H4 (cell line): ENCODE results near the gene LINC00632. TPM values are rescaled to one million over a fixed set of nuclear protein-coding genes. Genes with fewer than 3 reads are reported as not detected.
"Not testable (repeated sequence)": the region's sequence is repeated elsewhere in the genome, so short reads cannot be mapped to it uniquely, and the experiment has no call there.

Source experiments
- DNase-seq: peaks from one replicate; pipeline ENCODE4 v3.0.0-alpha.2; 2015; ENCODE audit warnings: low spot score
- total RNA-seq: library from RNA; depleted of rRNA; stranded (reverse); fragments of >200 nt; shearing (Covaris generic); gene quantifications from 2 replicates; pipeline ENCODE4 v1.2.3, GENCODE V29; 2014; rRNA removed

Gene LINC00632
- 0.54 and 1.5 TPM in 2 replicates for total RNA-seq

DNA sequence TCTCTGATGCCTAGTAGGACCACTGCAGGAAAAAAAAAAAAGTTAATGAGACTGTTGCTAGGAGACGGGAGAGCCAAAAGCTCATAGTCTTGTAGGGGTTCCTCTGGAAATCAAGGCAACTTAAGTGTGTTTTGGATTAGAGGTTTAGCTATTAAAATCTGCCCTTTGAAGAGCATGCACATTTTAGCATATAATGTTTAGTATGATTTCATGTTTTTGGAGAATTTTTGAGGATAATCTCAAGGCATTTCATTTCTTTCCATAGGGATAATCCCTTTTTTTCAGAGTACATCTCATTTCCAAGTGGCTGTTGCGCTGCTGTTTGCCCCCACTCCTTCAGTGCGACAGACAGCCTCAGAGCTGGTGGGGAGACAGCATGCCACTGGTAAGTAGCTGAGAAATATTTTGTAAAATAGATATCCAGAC is at the start of gene LINC00632:
Gene LINC00632, plus strand, starts transcription at position 339 of the 426 bp plus-strand sequence.
- no peak for DNase-seq

GRCh38 chrX:140661643-140662042 is 47.9 kb upstream of the LINC00632 start:
- peak; percentile 8 for DNase-seq

- peak; percentile 44 for DNase-seq
These were observed 44.6 kb upstream of the LINC00632 start for GRCh38 chrX:140664939-140665338.

GRCh38 chrX:140672840-140673731 is 36.5 kb upstream of the LINC00632 start:
- no peak for DNase-seq

- DNase-seq: no peak
These were observed 21.9 kb upstream of the LINC00632 start for GRCh38 chrX:140687706-140688105.

DNA sequence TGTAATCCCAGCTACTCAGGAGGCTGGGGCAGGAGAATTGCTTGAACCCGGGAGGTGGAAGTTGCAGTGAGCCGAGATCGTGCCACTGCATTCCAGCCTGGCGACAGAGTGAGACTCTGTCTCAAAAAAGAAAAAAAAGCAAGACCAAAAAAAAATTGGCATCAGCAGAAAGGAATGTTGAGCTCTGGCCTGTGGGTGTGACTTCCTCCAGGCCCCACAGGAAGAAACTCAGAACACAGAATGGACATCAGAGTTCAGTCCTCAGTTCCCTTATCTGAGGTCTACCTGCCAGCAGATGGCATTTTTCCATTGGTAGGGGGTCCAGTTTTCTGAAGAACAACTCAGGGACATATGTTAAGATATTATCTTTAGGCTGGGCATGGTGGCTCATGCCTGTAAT is 18.0 kb upstream of the LINC00632 start:
- not testable (repeated sequence) for DNase-seq

DNA sequence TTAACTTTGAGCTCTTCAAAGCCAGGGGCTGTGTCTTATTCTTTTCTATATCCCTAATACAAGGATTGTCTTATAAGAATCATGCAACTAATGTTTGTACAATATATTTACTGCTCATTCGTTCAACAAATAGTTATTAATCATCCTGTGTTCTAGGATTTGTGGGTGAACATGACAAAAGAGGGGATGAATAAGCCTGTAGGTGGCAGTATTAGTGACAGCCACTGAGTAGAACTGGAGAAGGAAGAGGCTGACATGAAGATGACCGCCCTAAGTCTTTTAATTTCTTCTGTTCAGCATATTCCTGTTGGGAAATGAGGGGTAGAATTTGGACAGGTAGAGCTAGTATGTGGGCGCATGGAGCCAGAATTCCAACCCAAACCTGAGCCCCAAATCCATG is 11.9 kb upstream of the LINC00632 start:
- DNase-seq: no peak

- DNase-seq: peak; percentile 24
These were observed 8.1 kb upstream of the LINC00632 start for GRCh38 chrX:140701480-140701879.

- no peak for DNase-seq
These were observed 1.2 kb downstream of the LINC00632 start for GRCh38 chrX:140710710-140711109.

DNA sequence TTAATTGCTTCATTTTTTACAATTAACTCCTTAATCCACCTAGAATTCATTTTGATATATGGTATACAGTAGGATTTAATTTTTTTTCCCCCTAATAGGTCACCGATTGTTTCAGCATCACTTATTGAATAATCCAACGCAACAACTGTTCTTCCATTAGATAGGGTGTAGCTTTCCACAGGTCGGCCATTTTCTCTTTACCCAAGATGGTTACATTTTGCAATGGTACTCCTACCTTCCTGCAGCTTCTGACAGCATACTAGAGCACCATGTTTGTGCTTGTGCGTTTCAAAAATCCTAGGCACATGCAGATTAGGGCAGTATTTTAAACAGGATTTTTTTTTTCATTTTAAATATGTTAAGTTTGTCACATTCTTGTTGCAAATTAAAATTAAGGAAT is 2.3 kb downstream of the LINC00632 start:
- DNase-seq: no peak

- peak; percentile 87 for DNase-seq
These were observed 3.0 kb downstream of the LINC00632 start for GRCh38 chrX:140712413-140713173.

- DNase-seq: no peak
These were observed 3.6 kb downstream of the LINC00632 start for GRCh38 chrX:140713174-140713539.

DNA sequence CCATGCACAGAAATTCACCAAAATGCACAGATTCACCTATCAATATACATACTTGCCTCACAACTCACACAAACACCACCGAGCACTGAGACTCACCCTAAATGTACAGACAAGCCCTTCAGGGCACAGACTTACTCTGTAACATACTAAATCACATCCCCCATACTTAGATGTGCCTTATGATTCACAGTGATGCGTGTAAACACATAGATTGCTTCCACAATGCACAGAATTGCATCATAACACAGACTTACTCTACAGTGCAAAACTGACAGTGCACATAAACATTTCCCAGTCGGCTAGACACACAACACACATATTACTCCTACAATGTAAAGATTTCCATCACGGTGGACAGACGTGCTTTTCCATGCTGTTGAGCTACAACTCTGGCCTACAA is 6.2 kb downstream of the LINC00632 start:
- no peak for DNase-seq

GRCh38 chrX:140723121-140723715 is 13.7 kb downstream of the LINC00632 start:
- no peak for DNase-seq

DNA sequence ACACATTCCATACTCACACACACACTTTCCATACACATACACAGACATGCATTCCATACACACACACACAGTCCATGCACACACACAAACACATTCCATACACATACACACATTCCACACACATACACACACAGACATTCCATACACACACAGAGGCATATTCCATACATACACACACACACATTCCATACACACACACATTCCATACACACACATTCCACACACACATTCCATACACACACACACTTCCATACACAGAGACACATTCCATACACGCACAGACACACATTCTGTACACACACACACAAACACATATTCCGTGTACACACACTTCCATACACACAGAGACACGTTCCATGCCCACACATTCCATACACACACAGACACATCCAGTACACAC is 14.8 kb downstream of the LINC00632 start:
- no peak for DNase-seq

DNA sequence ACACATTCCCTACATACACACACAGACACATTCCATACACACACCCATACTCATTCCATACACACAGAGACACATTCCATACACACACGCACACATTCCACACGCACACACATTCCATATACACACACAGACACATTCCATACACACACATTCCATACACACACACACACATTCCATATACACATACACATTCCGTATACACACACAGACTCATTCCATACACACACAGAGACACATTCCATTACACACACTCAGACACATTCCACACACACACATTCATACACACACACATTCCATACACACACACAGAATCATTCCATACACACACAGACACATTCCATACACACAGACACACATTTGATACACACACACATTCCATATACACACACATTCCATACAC is 15.2 kb downstream of the LINC00632 start:
- no peak for DNase-seq

DNA sequence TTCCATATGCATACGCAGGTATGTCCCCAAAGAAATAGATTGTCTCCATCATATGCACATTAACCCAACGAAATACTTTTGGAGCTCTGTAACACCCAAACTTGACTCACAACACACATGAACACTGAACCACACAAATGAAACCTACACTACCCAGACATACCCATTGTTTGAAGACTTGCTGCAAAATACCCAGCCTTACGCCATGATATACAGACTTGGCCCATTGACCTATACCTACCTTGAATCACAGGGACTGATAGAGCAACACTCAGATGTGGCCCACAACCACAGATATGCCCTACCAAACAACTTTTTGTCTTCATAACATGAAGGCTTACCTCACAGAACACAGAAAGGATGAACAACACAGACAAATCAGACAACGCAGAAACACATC is 15.9 kb downstream of the LINC00632 start:
- DNase-seq: no peak

GRCh38 chrX:140733766-140734342 is 24.3 kb downstream of the LINC00632 start:
- peak; percentile 59 for DNase-seq

- DNase-seq: no peak
These were observed 34.5 kb downstream of the LINC00632 start for GRCh38 chrX:140744085-140744484.

DNA sequence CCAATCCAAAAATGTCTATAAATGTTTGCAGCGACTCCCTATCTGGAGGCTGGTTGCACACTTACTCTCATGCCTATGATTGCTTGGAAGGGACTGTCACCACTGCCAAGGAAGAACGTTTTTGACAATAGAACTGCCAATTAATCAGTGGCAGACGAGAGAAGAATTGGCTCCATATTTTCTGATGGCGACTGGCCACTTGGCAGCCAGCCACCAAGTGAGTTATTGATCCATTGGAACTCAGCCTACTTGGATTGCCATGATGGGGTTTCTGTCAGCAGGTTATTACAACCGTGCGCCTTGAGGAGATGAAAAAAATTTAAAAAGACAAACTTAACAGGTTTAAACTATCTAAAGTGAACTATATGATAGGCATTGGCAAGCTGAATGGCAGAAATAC is 47.4 kb downstream of the LINC00632 start:
- DNase-seq: no peak

- peak; percentile 49 for DNase-seq
These were observed 52.5 kb downstream of the LINC00632 start for GRCh38 chrX:140762061-140762460.

GRCh38 chrX:140764401-140764919 is 54.9 kb downstream of the LINC00632 start:
- DNase-seq: no peak
